Upper lobe of left lung (tissue), 4 donors: ENCODE measurements around the gene C1orf159.

Experiments used
- CTCF ChIP-seq, 6 experiments: fragments of 450-650 bp in 4 of 6; fragments of 200-600 bp in 2 of 6; sonication (generic) in 2 of 6; IDR thresholded peaks; one replicate each; pipeline ENCODE4 v1.5.1; 2016 to 2019; ENCODE audit warnings: antibody characterized with exemption in 6 of 6
- POLR2A ChIP-seq, 4 donors: fragments of 450-650 bp; IDR thresholded peaks; one replicate each; pipeline ENCODE4 v1.5.1; 2016 to 2017; ENCODE audit warnings: antibody characterized with exemption in 4 of 4, mild to moderate bottlenecking in 2 of 4

- TF ChIP-seq CTCF (IDR thresholded peaks at IDR 0.05), result no peak
- TF ChIP-seq POLR2A (IDR thresholded peaks at IDR 0.05), result no peak
These were observed 628 bp downstream of the C1orf159 start for GRCh38 chr1:1115136-1115785.
